HG03045 (cell line): ENCODE results near the gene ITGBL1.

Experiments
- ATAC-seq: cut with Tn5 transposase; IDR thresholded peaks from one replicate; pipeline ENCODE4 v1.9.1; 2021; ENCODE audit warnings: mild to moderate bottlenecking, moderate library complexity; ENCODE audit not compliant: unreplicated experiment

ITGBL1 gene

DNA sequence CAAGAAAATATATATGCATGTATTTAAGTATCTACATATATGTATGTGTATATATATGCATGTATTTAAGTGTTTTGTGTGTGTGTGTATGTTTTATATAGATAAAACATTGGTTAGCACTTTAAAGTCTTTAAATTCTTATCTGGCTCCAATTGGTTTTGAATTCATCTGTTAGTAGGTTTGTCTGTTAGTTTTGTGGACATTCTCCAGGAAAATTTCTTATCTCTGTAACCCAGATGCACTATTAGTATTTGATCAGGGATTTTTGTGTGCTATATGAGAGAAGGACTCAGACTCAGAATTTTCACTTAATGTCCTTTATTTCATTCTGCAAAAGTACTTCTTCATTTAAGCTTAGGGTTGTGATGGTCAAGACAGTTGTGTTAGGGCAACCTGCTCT, 103.1 kb downstream of the ITGBL1 start:
- no peak for ATAC-seq

DNA sequence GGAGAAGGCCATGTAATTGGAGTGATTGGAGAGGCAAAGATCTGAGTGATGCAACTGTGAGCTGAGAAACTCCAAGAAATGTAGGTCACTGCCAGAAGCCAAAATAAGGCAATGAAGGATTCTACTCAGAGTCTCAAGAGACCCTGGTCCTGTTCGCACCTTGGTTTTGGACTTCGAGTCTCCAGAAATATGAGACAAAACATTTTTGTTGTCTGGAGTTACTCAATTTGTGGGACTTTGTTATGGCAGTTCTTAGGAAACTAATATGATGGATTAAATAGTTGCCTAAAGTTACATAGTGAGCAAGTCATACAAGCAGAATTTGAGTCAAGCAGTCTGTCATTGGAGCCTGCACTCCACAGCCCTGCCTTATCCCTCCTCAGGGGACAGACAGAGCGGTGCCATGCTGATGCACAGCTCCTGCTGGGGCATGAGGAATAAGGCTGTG, 104.2 kb downstream of the ITGBL1 start:
- no peak for ATAC-seq

DNA sequence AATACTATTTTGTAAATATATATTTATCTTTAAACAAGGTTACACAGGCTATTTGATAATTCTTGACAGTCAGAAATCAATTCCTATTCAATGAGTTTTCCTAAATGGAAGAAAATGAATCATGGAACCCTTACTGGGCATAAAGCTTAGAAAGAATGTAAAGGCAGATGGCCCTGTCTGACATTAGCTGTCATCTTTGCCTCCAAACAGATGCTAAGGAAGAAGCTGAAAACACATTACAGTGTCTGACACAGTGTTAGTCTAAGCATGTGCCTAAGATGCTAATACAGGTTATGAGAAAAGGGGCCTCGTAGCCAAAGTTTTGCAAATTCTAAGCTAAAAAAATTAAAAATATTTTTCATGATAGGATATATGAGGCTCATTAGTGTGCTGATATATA, 112.8 kb downstream of the ITGBL1 start:
- ATAC-seq = no peak

DNA sequence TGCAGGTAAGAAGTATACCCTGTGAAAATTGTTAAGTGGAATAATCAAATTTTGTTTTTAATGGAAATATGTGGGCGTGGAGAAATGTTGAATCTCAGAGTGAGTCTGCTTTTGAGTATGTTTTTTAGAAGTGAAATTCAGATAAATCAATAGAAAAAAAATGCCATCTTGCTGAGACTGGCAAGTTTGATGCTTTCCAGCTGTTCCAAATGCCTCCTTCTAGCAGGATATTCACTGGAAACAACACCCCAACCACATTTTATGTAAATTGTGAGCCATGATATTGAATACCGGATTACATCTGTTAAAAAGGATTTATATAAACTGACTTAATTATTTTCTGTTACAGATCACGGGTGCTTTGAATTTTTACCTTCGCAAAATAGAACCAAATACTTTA, 115.4 kb downstream of the ITGBL1 start:
- ATAC-seq = no peak

DNA sequence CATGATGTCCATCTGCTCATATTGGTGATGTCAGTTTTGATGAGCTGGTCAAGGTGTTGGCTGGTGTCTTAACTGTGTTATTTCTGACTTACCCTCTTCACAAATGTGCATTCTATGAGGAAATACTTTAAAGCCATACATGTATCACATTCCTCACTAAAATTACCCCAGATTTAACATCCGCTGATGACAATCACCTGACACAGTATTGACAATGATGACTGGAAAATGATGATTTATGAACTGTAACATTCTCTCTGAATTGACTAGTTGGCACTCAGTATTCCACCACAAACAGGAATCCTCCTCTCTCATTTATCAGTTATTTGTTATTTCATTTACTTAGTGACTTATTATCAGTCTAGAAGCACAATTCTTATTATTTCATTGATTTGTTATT, 117.3 kb downstream of the ITGBL1 start:
- no peak for ATAC-seq

DNA sequence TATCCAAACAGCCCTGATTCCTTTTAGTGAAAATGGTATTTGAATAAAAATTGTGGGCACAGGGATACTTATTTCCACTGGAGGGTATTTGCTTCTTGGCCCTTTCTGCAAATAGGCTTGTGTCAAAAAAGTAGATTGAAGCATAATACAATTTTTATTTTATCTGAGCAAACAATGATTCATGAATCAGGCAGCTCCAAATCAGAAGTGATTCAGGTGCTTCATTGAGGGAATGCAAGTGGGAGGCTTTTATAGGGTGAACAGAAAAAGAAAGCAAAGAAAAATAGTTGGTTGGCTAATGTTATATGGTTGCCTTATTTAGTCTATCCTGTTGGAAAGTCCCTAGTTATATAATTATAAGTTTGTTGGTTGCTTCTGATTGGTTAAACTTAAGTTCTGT, 117.9 kb downstream of the ITGBL1 start:
- ATAC-seq = no peak

DNA sequence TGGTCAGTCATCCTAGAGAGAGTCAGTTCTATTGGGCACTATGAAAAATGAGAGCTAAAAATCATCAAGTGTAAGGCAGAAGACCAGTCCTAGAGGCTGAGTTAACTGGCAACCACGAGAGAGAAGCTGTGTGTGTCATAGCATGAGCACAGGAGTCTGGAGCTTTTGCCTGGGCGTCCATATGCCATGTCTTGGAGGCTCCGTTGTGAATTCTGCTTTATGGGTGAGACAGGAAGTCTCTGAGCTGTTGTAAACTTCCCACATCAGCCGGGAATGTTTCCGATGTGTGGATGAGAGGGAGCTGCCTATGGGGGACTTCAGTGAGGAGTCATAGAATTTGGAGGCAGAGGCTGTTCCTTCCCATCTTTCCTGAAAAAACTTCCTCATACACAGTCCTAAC, 120.0 kb downstream of the ITGBL1 start:
- ATAC-seq = no peak

DNA sequence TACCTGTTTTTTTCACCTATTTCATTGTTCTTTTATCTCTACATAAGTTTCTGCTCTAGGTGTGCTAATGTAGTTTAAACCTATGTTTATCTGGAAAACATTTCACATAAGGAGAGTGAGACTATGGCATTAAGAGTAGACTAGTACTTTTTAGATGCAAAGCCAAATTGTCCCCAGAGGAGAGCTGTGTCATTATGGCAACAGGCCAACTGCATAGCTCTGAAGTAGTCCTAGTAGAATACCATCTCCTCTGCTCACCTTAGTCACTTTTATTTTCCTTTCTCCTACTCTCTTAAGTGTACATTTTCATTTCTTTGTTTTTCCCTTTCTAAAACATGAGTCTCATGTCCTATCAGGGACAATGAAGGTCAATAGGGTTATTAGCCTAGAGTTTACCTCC, 123.1 kb downstream of the ITGBL1 start:
- no peak for ATAC-seq

DNA sequence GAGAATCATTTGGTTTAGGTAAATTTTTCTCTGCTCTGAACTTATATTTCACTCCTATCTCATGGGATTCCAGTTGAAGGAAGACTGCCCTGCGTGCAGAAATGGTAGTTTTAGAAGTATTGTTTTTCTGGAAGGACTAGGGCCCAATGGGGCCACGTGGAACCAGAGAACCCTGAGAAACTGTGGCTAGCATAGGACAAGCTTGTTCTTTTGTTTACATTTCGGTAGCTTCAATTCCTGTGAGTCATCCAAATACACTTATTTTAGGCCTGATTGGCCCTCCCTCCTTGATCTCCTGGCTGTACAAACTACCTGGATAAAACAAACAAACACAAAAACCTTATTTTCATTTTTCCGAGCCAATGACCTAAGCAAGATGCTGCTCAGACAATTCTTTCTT, 124.0 kb downstream of the ITGBL1 start:
- no peak for ATAC-seq

DNA sequence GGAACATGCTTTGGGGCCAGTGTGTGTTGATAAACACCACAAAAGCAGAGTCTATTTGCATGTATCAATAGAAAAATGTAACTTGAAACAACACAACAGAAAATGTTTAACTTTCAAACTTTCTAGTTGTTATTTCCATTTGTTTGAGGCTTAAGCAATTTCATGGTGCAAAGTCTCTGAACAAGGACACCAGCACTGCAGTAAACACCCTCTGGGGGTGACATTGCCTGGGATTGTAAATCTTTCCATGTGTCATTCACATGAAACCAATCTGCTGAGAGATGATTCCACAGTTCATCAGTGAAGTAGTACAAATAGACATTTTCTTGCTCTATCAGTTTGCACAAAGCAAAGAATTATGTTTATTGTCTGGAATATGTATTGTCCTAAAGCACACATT, 124.5 kb downstream of the ITGBL1 start:
- ATAC-seq = no peak

DNA sequence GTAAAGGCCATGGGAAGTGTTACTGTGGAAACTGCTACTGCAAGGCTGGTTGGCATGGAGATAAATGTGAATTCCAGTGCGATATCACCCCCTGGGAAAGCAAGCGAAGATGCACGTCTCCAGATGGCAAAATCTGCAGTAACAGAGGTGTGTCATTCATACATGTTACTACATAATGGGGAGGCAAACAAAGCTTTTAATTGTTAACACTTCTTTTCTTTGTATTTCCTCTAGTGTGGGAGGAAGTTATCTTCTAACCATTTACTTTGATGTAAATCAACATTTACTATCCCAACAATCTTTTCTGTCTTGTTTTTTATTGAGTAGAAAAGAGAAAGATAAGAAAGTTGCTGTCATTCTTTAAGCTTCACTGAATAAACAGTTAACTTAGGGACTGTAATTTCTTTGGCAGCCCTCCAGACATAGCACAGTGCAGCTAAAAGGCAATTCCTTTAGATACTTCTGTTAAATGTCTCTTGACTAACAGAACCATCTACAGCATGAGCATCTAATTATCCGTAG, 126.9 kb downstream of the ITGBL1 start:
- ATAC-seq = no peak

DNA sequence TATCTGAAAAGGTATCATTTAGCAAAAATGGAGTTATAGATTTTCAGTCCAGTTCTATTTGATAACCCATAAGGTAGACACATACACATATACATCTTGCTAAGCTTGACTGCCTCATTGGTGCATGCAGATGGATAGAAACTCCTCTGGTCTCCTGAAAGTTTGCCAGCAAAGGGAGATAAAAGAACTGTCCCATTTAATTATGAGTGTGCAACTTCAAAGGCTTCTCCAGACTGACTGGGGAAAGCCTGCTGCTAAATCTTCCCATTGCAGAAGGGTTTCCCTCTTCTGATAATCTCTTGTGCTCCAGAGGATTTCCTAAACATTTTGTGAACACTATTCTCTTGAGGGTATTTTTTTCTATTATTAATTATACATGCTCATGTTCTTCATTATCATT, 131.9 kb downstream of the ITGBL1 start:
- no peak for ATAC-seq

DNA sequence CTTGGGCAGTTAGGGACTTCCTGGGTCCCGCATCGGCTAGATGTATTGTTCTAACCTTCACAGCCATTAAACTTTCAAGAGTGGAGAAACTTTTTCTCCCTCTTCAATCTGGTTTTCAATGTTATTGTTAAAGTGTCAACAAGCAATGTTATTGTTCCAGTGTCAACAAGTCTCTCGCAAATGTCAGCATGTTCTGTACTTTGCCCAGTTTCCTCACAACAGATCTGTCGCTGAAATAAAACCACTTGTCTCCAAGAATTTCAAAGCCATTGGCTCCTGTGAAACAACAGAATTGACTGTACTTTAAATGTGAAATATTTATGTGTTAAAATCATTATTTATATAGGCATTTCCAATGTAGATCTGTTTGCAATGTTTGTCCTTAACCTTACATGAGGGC, 138.0 kb downstream of the ITGBL1 start:
- ATAC-seq = no peak

DNA sequence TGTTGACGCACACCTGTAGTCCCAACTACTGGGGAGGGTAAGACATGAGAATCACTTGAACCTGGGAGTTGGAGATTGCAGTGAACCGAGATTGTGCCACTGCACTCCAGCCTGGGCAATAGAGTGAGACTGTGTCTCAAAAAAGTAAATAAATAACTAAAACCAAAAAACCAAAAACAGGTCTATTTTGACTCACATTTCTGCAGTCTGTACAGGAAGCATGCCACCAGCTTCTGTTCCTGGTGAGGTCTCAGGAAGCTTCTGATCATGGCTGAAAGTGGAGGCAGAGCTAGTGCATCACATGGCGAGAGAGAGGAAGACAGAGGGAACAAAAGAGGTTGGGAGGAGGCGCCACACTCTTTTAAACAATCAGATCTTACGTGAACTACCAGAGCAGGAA, 142.5 kb downstream of the ITGBL1 start:
- no peak for ATAC-seq

DNA sequence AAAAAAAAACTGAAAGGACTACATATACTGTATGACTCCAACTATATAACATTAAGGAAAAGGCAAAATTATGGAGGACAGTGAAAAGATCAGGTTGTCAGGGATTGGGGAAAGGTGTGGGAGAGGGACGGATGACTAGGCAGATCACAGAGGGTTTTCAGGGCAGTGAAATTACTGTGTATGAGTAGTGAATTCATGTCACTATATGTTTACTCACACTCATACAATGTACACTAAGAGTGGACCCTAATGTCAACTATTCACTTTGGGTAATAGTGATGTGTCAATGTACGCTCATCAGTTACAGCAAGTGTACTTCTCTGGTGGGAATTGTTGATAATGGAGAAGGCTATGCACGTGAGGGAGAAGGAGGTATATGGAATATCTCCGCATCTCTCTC, 144.3 kb downstream of the ITGBL1 start:
- ATAC-seq = no peak

DNA sequence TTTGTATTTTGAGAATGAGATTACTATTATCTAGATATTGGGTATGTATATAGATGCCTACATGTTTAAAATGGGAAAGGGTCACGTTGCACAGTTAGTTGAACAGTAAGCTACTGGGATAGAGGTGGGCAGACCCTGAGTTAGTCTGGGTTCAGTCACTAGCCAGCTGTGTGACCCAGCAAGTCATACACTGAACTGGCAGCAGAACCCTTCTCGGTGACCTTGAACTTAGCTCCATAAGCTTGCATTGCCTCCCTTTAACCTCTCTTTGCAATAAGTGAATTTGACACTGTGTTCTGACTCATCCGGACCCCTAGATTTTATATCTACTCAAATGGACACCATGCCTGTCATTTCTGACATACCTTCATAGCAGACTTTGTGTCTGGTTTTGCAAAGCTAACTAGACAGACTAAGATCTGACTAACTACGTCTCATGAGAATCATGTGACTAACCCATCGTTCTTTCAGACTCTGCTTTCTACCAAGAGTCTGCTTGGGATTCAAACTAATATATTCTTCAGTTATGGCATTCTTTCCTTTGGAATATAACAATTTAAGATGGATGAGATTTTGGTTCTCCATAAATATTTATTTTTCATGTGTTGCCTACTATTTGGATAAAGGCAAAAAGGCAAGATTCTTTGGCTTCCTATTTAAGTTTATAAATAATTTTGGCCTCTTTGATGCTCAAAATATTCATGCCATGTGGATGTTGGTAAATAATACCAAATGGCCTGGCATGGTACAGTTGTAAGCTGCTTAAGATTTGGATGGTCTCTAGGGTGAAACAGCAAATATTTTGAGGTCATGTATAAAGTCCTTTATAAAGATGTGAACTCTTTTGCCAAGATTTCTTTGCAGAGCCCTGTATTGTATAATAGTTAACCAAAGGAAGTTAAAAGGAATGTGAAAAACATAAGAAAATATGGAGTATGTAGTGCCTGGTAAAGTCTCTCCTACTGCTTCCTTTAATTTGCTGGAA, 159.3 kb downstream of the ITGBL1 start:
- ATAC-seq = no peak

DNA sequence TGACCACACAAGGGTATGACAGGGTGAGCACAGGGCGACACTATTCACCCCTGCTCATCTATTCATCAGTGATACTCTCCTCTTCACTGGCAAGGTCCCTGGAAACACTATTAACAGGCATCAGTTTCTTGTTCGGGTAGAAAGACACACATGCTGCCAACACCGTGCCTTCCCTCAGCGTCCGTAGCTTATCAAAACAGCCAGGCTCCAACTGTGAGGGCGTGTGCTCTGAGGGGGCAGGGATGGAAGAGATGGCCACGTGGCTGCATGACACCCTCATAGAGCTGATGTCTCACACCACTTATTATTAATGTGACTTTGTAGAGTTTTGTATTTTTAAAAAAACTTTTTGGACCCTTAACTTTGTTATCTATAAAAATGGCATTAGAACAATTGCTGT, 160.3 kb downstream of the ITGBL1 start:
- ATAC-seq = no peak

DNA sequence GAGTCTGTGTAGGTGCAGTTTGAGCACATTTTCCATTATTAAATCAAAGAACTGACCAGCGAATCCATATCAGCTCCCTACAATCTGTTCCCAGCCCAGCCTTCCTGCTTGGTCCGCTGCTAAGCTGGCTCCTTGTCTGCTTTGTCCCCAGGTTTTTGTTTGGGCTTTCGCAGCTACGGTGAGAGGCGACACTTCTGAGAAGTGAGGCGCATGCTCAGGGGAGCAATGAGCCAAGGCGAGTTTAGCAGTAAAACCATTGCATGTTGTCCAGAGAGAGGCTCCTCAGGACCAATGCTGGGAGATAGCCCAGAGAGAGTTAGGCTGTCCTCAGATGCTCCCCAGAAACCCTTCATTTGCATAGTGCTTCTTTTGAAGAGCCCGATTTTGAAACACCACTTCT, 162.0 kb downstream of the ITGBL1 start:
- ATAC-seq = no peak

DNA sequence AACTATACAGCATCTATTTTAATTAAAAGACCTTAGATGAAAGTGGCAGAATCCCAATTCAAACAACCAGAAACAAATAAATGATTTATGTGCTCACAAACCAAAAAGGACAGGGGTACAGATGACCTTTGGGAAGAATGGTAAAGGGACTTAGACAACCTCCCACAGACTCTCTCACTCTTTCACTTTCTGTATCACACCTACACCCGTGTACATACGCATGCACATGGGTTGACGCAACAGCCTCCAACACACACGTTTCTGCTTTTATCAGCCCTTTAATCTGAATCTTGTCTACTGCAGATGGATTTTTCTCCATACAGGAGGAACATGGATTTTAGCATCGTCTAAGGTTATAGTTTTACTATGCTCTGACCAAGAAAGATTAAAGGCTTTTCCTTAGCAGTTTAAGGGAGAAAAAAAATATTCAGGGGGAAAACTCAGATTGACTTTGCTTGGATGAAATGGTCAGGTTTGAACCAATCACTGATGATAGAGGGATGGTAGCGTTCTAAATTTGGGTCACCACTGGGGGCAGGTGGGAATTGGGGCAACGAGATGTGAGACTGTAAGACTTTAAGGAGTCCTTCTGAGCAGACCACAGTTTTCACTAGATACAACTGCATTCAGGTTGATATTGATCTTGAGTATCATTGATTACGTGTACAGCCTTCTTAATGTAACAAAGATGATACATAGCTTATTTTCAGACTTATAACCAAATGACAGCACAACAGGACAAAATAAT, 166.1 kb downstream of the ITGBL1 start:
- no peak for ATAC-seq

DNA sequence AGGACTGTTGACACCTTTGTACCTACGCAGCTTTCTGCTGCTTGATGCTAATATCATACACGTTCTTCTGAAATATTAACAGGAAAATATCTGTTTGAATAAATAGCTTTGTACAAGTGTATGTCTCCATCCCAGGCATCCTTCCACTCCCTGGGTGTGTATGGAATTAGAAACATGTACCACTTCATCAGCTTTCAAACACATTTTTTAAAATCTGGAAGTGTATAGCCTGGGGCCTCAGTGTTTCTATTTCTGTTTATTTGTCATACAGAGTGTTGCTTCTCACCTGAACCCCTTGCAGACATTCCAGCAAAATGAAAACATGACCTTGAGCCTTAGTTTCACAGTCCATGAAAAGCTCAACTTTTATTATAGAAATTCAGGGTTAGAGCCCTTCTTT, 168.6 kb downstream of the ITGBL1 start:
- ATAC-seq = no peak

DNA sequence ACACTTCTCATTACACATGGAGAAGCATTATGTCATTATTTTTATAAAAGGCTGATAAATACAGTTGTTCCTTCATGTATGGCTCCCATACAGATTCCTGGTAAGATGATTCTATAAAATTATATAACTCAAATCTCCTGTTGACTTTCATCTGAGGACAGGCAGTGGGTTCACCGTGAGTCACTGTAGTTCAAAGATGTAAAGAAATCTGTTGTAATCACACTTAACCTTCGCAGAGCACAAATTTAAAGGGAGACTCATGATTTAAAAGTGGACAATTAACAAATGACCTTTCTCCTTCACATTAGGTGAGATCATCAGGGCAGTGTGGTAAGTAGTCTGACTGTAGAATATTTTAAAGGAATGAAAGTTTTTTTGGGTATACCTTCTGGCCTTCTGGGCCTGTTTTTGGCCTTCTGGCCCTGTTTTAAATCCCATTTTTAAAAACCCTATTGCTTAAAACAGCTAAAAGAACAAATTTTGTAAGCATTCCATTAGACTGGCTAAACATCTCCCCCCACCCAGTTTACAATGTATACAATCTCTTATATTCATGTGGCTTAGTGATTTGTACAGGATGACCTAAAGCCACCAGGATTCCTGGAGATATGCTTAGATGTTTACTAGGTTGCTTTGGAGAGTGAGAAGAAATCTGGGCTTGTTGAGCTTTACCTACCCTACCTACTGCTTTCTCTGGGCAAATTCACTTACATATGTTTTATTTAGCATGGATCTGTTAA, 171.2 kb downstream of the ITGBL1 start:
- ATAC-seq = no peak
